Suprapubic skin (tissue), 4 donors: ENCODE results near the gene AHNAK2.

Experiments
- CTCF ChIP-seq, 2 donors: fragments of 200-600 bp in 1 of 2; fragments of 450-650 bp in 1 of 2; sonication (generic) in 1 of 2; IDR thresholded peaks; one replicate each; pipeline ENCODE4 v1.5.1; 2016 to 2019; ENCODE audit warnings: antibody characterized with exemption in 2 of 2, mild to moderate bottlenecking in 1 of 2, moderate library complexity in 1 of 2
- POLR2A ChIP-seq, 2 donors: fragments of 450-650 bp; IDR thresholded peaks; one replicate each; pipeline ENCODE4 v1.6.1; 2017; ENCODE audit warnings: antibody characterized with exemption in 2 of 2, mild to moderate bottlenecking in 2 of 2, moderate library complexity in 2 of 2
- POLR2AphosphoS5 ChIP-seq, 3 donors: sonication (generic); formaldehyde crosslinking; IDR thresholded peaks; one replicate each; pipeline ENCODE4 v1.6.1; 2017; ENCODE audit warnings: antibody characterized with exemption in 3 of 3

GRCh38 chr14:104992501-104992900 lies 14.3 kb upstream of the AHNAK2 start:
- TF ChIP-seq POLR2AphosphoS5 (IDR thresholded peaks at IDR 0.05) (no peak), CTCF (IDR thresholded peaks at IDR 0.05) (no peak), POLR2A (IDR thresholded peaks at IDR 0.05) (no peak)
